NCI-H2196 treated with DMSO at 0.1 percent for 48 hours (cell line): ENCODE results near the gene DUSP1.

ENCODE experiments used
- DNase-seq: peaks from one replicate; lab custom pipeline; 2025; ENCODE audit not compliant: unreplicated experiment; lab: John Stamatoyannopoulos, UW

The DUSP1 gene

GRCh38 chr5:172765766-172766286, 5.2 kb downstream of the DUSP1 start:
- no peak for DNase-seq

GRCh38 chr5:172764861-172765765, 5.9 kb downstream of the DUSP1 start:
- peak; percentile 98 for DNase-seq

GRCh38 chr5:172763120-172763464, 7.9 kb downstream of the DUSP1 start:
- DNase-seq = no peak

- DNase-seq = no peak
These were observed 8.5 kb downstream of the DUSP1 start for GRCh38 chr5:172762214-172763119.

DNA sequence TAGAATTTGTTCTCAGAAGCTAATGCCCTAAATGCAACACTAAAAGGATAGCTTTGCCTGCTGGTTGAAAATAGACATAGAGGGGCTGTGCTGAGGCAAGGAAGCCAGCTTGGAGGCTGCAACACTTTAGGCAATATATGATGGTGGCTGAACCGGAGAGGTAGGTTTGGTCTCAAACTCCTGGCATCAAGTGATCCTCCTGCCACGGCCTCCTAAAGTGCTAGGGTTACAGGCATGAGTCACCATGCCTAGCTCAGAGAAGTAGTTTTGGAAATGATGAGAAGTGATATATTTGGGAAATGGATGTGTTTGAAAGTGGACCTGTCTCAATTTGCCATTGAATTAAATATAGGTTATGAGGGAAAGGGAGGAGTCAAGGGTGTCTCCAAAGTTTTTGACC, 10.0 kb downstream of the DUSP1 start:
- no peak for DNase-seq

DNA sequence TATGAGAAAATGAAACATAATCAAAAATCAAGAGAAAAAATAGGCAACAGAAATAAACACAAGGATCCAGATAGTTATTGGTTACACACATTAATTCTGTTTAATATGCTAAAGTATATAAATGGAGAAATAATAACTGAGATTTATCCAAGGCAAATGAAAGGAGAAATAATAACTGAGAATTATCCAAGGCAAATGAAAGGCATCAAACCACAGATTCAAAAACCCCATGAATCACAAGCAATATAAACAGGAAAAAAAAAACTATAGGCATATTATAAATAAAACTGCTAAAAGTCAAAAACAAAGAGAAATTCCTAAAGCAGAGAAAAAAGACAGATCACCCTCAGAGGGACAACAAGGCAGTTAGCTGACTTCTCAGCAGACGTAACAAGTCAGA, 10.9 kb downstream of the DUSP1 start:
- no peak for DNase-seq

GRCh38 chr5:172758834-172759149, 12.2 kb downstream of the DUSP1 start:
- no peak for DNase-seq

DNA sequence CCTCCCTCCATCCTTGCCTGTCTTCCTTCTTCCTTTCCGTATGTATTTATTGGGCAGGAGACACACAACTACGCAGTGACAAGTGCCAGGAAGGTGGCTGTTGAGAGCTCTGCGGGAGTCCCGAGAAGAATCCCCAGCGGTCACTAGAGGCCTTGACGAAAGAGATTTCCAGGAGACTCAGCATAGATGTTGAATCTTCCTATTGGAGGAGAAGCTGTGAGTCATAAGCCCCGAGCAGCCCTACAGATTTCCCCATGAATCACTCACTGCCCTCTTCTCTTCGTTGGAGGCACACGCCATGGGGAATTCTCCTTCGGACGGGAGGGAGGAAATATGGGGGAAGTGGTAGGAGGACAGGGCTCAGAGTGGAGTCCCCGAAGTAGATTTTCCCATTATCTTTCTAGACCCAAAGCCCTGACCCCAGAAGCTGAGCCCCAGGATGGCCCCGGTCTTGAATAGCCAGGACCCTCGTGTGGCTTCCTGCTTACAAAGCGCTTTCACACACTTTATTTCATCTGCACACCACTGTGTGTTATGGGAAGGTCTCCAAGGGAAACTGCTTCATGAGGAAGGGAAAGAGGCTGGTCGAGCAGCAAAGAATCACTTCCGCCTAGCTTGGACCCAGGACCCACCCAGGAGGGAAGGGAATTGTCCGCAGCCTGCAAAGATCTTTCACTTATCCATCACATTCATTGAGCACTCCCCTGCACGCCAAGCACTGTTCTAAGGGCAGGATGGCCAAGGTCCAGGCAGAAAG, 12.7 kb downstream of the DUSP1 start:
- DNase-seq = no peak

- DNase-seq = no peak
These were observed 13.5 kb downstream of the DUSP1 start for GRCh38 chr5:172757394-172758010.

DNA sequence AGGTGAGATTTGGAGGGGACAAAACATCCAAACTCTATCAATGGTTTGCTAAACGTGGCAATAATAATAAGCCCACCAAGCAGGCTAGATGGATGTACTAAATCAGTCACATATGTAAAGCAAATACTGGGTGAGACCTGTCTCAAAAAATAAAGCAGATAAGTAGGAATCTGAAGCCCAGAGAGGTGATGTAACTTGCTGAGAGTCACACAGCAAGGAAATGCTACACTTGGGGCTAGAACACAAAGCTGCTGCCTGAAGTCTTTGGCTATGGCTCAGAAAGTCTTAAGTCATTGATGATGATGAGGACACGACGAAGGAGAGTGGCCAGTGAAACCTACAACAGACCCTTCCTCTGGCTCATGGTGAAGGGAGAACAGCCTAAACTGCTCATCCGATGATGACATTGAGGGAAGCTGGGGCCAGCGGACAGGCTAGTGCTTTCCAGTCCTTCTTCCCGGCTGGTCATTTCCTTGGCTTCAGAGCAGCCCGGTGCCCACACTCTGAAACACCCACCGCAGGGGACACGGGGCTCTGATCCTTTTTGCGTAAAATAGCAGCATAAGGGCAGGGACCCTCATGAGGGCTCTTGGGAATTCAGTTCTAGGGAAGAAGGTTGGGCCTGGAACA, 14.1 kb downstream of the DUSP1 start:
- DNase-seq = no peak

DNA sequence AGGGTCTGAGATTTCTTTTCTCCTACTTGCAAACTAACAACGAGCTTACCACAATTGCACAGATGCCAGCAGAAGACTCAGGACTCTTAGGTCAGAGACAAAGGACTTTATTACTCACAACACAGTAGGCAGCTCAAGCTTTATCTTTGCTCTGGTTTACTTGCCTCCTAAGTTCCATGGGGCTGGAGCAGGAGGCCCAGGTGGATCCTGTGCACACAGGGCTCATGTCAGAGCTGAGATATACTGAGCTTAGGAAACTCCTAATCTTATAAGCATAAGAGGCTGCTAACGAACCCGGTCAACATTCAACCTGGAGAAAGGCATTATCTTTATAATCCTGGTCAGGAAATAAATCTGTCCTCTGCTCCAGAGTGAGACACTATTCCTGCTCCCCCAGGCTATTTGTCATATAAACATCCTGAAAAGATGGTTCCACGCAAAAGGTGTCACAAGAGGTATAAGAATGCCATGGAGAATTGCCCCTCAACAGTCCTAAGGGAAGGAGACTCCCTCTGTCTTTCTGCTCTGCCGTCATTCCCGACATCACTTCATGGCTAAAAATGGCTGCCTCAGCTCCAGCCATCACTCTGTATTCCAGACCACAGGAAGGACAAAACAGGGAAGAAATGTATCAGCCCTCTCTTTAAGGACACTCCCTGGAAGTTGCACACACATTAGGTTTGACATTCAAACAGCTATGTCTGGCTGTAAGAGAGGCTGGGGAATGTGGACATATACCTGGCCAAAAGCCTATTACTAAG, 16.2 kb downstream of the DUSP1 start:
- no peak for DNase-seq

DNA sequence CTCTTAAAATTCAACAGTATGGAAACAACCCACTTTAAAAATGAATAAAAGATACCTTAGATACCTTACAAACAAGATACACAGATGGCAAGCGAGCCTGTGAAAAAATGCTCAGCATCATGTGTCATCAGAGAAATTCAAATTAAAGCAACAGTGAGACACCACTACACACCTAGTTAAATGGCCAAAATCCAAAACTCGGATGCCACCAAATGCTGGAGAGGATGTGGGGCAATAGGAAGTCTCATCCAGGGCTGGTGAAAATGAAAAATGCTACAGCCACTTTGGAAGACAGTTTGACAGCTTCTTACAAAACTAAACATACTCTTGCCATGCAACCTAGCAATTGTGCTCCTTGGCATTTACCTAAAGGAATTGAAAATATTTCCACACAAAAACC, 17.9 kb downstream of the DUSP1 start:
- no peak for DNase-seq

GRCh38 chr5:172751761-172752510, 19.1 kb downstream of the DUSP1 start:
- DNase-seq = no peak

DNA sequence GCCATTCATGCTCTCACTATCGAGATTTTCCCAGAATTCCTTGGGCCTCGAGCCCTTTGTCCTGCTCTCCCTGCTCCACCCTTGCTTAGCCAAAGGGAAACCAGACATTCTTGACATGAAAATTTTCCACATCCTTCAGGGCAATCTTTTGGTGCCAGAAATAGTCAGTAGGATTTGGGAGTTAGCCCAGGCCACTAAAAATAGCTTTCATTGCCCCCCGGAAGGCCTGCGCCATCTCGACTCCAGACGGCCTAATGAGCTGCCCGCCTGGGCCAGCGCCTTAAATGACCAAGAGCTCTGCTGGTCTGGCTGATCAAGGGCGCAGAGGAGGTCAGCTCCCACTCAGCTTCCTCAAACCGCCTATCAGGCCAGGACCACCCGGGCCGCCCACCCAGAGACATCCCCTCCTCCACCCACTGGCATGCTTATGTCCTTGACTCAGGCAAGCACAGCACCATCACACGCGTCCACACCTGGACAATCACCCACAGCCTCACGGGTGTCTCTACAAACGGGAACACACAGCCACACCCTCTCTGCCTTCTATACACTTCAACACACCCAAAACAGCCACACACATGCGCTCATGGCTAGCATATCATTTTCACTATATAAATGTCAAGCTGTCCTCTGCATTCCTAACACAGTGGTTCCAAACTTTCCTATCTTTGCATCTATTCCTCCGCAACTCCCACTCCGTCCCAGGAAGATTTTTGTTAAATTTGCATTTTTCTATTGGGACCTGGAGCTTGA, 20.9 kb downstream of the DUSP1 start:
- no peak for DNase-seq

DNA sequence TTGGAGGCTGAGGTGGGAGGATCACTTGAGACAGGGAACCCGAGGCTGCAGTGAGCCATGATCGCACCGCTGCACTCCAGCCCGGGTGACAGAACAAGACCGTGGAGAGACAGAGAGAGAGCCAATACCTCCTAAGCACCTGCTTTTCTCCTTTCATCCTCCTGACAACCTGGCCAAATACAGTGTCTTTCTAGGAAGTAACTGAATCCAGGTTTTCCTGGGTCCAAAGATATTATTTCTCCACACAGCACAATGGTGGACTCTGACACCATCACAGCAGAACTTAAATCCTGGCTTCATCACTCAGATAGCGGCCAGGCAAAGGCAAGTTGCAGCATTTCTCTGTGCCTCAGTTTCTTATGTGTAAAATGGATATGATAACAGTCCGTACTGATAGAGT, 21.9 kb downstream of the DUSP1 start:
- no peak for DNase-seq

GRCh38 chr5:172748341-172748843, 22.6 kb downstream of the DUSP1 start:
- DNase-seq = no peak

DNA sequence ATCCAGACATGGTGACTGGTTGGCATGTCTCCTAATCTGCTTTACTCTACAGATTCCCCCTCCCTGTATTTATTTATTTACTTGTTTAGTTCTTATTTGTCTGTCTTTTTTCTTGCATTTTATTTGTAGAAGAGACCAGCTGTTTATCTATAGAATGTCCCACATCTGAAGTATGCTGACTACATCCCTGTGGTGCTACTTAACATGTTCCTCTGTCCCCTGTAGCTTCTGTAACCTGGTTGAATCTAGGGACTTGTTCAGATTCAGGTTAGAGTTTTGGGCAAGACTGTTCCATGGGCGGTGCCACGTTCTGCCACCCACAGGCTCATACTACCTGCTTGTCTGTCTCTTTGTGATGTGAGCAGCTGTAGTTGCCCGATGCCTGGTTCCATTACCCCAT, 23.5 kb downstream of the DUSP1 start:
- no peak for DNase-seq

DNA sequence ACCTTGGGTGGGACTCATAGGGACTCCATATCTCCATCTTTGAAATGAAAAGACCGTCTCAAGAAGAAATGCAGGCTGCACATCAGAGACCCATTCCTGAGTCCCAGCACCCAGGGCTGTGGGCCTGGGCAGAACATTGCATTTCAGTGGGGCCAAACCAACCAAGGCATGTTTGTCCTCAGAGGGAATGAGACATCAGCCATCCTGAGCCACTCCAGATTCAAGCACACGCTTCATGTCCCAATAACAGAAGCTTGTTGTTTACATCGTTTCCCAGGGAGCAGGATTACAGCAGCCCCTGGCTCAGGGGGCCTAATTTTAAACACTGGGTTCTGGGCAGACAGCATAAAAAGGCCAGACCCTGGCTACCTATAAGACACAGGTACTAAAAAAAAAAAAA, 24.3 kb downstream of the DUSP1 start:
- no peak for DNase-seq
